HepG2 (cell line): ENCODE results near the gene S100A13.

ENCODE experiments used
- FOXP1 ChIP-seq, 2 experiments: fragments of 450-650 bp in 1 of 2; IDR thresholded peaks; 2 replicates each; pipeline ENCODE4 v1.6.1; 2017 to 2018; ENCODE audit warnings: antibody characterized with exemption in 1 of 2
- POLR2AphosphoS5 ChIP-seq: IDR thresholded peaks from 2 replicates; pipeline ENCODE4 v1.6.1; 2012; ENCODE audit warnings: low read depth, low read length
- TF ChIP-seq, protein P1 (sequence below): sonication (generic); formaldehyde crosslinking; conservative IDR thresholded peaks from 2 replicates; pipeline ENCODE4 v1.4.0; 2020; ENCODE audit warnings: missing genetic modification reagents

DNA sequence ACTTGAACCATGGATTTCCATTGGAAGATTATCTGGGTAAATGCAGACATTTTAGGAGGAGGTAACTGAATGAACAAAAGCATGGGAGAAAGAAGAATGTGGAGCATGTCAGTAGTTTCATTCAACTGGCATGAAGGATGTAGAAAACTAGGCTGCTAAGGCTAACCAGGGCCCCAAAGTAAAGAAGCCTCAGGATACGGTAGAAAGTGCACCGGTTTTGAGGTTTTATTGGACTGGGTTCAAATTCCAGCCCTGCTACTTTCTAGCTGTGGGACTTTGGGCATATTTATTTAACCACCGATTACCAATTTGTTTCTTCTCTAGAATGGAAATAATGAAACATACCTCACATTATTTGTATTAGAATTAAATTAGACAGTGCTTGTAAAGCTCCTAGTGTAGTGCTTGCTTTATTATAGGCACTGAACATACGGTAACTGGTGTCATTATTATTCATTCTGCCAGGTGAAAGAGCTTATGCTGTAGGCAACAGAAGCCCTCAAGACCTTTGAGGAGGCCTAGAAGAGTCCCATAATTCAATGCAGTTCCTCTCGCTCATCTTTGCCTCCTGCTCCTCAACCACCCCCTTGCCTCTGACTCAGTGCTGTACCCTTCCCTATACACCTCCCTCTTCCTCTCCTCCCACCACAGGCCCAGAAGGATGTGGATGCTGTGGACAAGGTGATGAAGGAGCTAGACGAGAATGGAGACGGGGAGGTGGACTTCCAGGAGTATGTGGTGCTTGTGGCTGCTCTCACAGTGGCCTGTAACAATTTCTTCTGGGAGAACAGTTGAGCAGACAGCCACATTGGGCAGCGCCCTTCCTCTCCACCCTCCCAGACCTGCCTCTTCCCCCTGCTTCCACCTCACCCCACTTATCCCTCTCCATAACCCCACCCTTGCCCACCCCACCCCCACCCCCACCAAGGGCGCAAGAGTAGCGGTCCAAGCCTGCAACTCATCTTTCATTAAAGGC is 4.0 kb upstream of the S100A13 start:
- TF ChIP-seq, protein P1, sequence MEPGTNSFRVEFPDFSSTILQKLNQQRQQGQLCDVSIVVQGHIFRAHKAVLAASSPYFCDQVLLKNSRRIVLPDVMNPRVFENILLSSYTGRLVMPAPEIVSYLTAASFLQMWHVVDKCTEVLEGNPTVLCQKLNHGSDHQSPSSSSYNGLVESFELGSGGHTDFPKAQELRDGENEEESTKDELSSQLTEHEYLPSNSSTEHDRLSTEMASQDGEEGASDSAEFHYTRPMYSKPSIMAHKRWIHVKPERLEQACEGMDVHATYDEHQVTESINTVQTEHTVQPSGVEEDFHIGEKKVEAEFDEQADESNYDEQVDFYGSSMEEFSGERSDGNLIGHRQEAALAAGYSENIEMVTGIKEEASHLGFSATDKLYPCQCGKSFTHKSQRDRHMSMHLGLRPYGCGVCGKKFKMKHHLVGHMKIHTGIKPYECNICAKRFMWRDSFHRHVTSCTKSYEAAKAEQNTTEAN: no peak
- no peak for TF ChIP-seq FOXP1 (IDR thresholded peaks at IDR 0.05)
- TF ChIP-seq FOXP1 (CRISPR knock-in tag; IDR thresholded peaks at IDR 0.05): no peak
- no peak for TF ChIP-seq POLR2AphosphoS5
